Psoas muscle (tissue), 8 donors: Measurements from ENCODE around the gene NLRC5. TPM values are rescaled to one million over a fixed set of nuclear protein-coding genes. Genes with fewer than 3 reads are reported as not detected.

Experiments used
- ATAC-seq, 4 donors: fragments of 200-7000 bp; cut with Tn5 transposase; one replicate each; pipeline ENCODE4 v1.9.1; 2020; ENCODE audit warnings: moderate library complexity in 3 of 4, mild to moderate bottlenecking in 2 of 4
- DNase-seq, 2 donors: peaks; one replicate each; pipeline ENCODE4 v3.0.0-alpha.2; 2020
- H3K27ac ChIP-seq: fragments of 200-600 bp; one replicate; pipeline ENCODE4 v1.8.0; 2022
- H3K27me3 ChIP-seq, 3 donors: fragments of 200-600 bp in 1 of 3; one replicate each; pipeline versions ENCODE4 v1.6.1 to v1.8.0; 2013 to 2022; ENCODE audit warnings: low read length in 2 of 3, mild to moderate bottlenecking in 2 of 3, moderate library complexity in 1 of 3; ENCODE audit not compliant: insufficient read depth in 3 of 3
- H3K36me3 ChIP-seq, 2 donors: fragments of 200-600 bp in 1 of 2; one replicate each; pipeline versions ENCODE4 v1.6.1 to v1.8.0; 2013 to 2022; ENCODE audit warnings: low read depth in 1 of 2, mild to moderate bottlenecking in 1 of 2, moderate library complexity in 1 of 2; ENCODE audit not compliant: insufficient read depth in 1 of 2
- H3K4me1 ChIP-seq: fragments of 200-600 bp; one replicate; pipeline ENCODE4 v1.8.0; 2022
- H3K4me3 ChIP-seq: fragments of 200-600 bp; one replicate; pipeline ENCODE4 v1.8.0; 2022; ENCODE audit warnings: mild to moderate bottlenecking
- H3K9me3 ChIP-seq: fragments of 200-600 bp; one replicate; pipeline ENCODE4 v1.8.0; 2022
- CTCF ChIP-seq: fragments of 200-600 bp; IDR thresholded peaks from one replicate; pipeline ENCODE4 v1.8.0; 2022; ENCODE audit warnings: antibody characterized with exemption
- WGBS, 3 donors: extraction: QIAGEN DNeasy Blood & Tissue Kit; methylation state at CpG; one replicate each; pipeline versions ENCODE4 v1.1.6 to v1.1.7; 2013; 5-methylcytosine and 5-hydroxymethylcytosine counted together
- intact Hi-C, 2 donors: fragments of 100-400 bp; cut with DNase I; formaldehyde crosslinking; loops; one replicate each; pipeline versions ENCODE4 v1.11.0 to v1.14.2; 2022
- polyA plus RNA-seq, 3 donors: library from polyadenylated mRNA; stranded (reverse); fragments of 200-250 nt; gene quantifications; one replicate each; pipeline ENCODE4 v1.2.3, GENCODE V29; 2013
- total RNA-seq, 4 donors: library from RNA; stranded (reverse); fragmentation: NEBNext Ultra II Directional in 2 of 4; extraction: Animal tissue kit (Norgen Biotek cat#: 25700) in 2 of 4; gene quantifications; one replicate each; pipeline versions ENCODE4 v1.2.1 to v1.2.4, GENCODE V29; 2021 to 2023
- donor health status: healthy with polysubstance abuse.
- donor health status: DM: no; HTN: no; CAD: no; lungs with moderate emphysema.
- donor health status: Bipolar disorder and iron deficiency.
- donor health status: healthy.
- donor health status: DM: yes; HTN: yes; CAD: no.
- donor health status: DM: no; HTN: no; CAD: no.
- donor health status: DM: no; HTN: no; CAD: no.
- donor health status: DM: yes; HTN: yes; CAD: no.

The NLRC5 gene
- total and polyA plus RNA-seq, 7 donors, result 2.3 to 13.6 (median 6.4) TPM

GRCh38 chr16:57029161-57030160 is 40.1 kb downstream of the NLRC5 start:
- intact Hi-C loops, result no loop called here
- Histone ChIP-seq H3K9me3 (no peaks in the 10 kb centered on the region), H3K4me1 (no peaks in the 10 kb centered on the region), H3K27ac (no peak overlapping the region), H3K4me3 (no peak overlapping the region), H3K27me3 (no peaks in the 10 kb centered on the region), H3K36me3 (no peaks in the 10 kb centered on the region)
- DNase-seq (no peak), ATAC-seq (peak in 2 of 4 donors; percentile 25 to 60)
- no peak for TF ChIP-seq CTCF
- WGBS, 3 donors, result 80 to 83% (median 83%) methylated on average over 16 of the region's 16 CpGs

GRCh38 chr16:57030346-57030902 is 41.1 kb downstream of the NLRC5 start:
- Histone ChIP-seq H3K9me3 (no peaks in the 10 kb centered on the region), H3K4me3 (no peak overlapping the region), H3K4me1 (no peaks in the 10 kb centered on the region), H3K27ac (no peak overlapping the region), H3K27me3 (no peaks in the 10 kb centered on the region), H3K36me3 (no peaks in the 10 kb centered on the region)
- ATAC-seq (no peak), DNase-seq (no peak)
- 92 to 93% (median 93%) methylated on average over 2 of the region's 2 CpGs for WGBS, 3 donors
- no peak for TF ChIP-seq CTCF
- intact Hi-C loops, result no loop called here

GRCh38 chr16:57031156-57031555 is 41.8 kb downstream of the NLRC5 start:
- Histone ChIP-seq H3K27me3 (no peaks in the 10 kb centered on the region), H3K4me1 (no peaks in the 10 kb centered on the region), H3K27ac (no peak overlapping the region), H3K4me3 (no peak overlapping the region), H3K9me3 (no peaks in the 10 kb centered on the region), H3K36me3 (no peaks in the 10 kb centered on the region)
- no peak for ATAC-seq
- no peak for TF ChIP-seq CTCF
- intact Hi-C loops, result no loop called here
- WGBS, 3 donors, result 85 to 88% (median 88%) methylated on average over 4 of the region's 4 CpGs
- DNase-seq, result no peak

- Histone ChIP-seq H3K36me3 (no peaks in the 10 kb centered on the region), H3K27me3 (no peaks in the 10 kb centered on the region), H3K4me3 (no peak overlapping the region), H3K27ac (no peak overlapping the region), H3K9me3 (no peaks in the 10 kb centered on the region), H3K4me1 (no peaks in the 10 kb centered on the region)
- intact Hi-C loops, result no loop called here
- DNase-seq, result no peak
- ATAC-seq, result no peak
- TF ChIP-seq CTCF, result no peak
Measured at GRCh38 chr16:57032346-57032745, 43.0 kb downstream of the NLRC5 start.
